Thymus (tissue), 11 donors: Measurements from ENCODE around the gene HNRNPK. TPM values are rescaled to one million over a fixed set of nuclear protein-coding genes. Genes with fewer than 3 reads are reported as not detected.

Experiments
- DNase-seq, 9 donors: peaks; one replicate each; pipeline ENCODE4 v3.0.0-alpha.2; 2013; ENCODE audit warnings: low spot score in 9 of 9, low read depth in 6 of 9, missing footprints in 1 of 9
- H3K27ac ChIP-seq, 2 donors: one replicate each; pipeline ENCODE4 v1.5.1; 2013; ENCODE audit warnings: control low read depth in 1 of 2, low read depth in 1 of 2, low read length in 1 of 2, mild to moderate bottlenecking in 1 of 2, moderate library complexity in 1 of 2
- H3K27me3 ChIP-seq, 2 donors: one replicate each; pipeline ENCODE4 v1.5.1; 2013; ENCODE audit warnings: low read length in 1 of 2; ENCODE audit not compliant: control insufficient read depth in 2 of 2, insufficient read depth in 1 of 2
- H3K36me3 ChIP-seq, 2 donors: one replicate each; pipeline ENCODE4 v1.5.1; 2013; ENCODE audit warnings: low read length in 1 of 2, mild to moderate bottlenecking in 1 of 2, moderate library complexity in 1 of 2; ENCODE audit not compliant: control insufficient read depth in 2 of 2, insufficient read depth in 2 of 2
- H3K4me1 ChIP-seq, 2 donors: one replicate each; pipeline ENCODE4 v1.5.1; 2013; ENCODE audit warnings: low read length in 2 of 2; ENCODE audit not compliant: control insufficient read depth in 2 of 2, insufficient read depth in 2 of 2
- H3K4me3 ChIP-seq, 2 donors: one replicate each; pipeline ENCODE4 v1.5.1; 2013; ENCODE audit warnings: low read length in 2 of 2, control low read depth in 1 of 2, mild to moderate bottlenecking in 1 of 2
- H3K9me3 ChIP-seq, 2 donors: one replicate each; pipeline ENCODE4 v1.5.1; 2013; ENCODE audit warnings: low read length in 1 of 2, mild to moderate bottlenecking in 1 of 2; ENCODE audit not compliant: control insufficient read depth in 2 of 2, insufficient read depth in 1 of 2
- WGBS: extraction: QIAGEN DNeasy Blood & Tissue Kit; methylation state at CpG from one replicate; pipeline ENCODE4 v1.1.7; 2013; 5-methylcytosine and 5-hydroxymethylcytosine counted together
- polyA plus RNA-seq: library from polyadenylated mRNA; stranded (reverse); fragments of 200-250 nt; gene quantifications from one replicate; pipeline ENCODE4 v1.2.3, GENCODE V29; 2013
- total RNA-seq: library from RNA; stranded (reverse); fragments of 120-200 nt; gene quantifications from one replicate; pipeline ENCODE4 v1.2.4, GENCODE V29; 2013
- donor health status: healthy.

HNRNPK gene
- total and polyA plus RNA-seq, 2 donors: 425 to 585 TPM

DNA sequence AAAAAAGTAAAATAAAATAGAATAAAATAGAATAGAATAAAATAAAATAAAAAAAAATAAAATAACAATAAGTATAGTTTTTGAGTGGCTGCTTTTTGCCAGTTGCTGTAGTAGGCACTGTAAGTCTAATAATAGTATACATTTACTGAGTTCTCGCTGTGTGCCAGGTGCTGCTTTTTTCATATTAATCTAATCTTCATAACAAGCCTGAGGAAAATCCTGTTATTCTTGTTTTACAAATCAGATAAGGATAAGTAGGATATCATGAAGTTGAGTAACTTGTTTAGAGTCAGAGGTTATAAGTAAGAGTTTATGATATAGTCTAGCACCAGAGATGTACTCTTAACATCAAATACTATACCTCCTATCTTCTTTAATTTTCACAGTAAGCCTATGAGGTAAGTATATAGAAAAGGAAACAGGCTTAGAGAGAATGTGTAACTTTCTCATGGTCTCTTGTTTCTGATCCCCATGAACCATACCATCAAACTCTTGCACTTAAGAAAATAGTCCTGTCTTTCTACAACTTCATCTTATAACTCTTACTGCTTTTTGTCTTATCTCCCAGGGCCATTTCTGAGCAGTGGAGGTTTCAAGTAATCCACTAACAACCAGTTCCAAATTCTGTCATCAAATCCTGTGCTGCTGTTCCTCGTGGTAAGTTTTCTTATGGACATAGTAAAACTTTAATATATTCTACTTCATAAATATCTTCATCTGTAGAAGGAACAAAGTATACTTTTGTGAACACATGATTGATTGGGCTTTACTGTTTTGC is 19.3 kb upstream of the HNRNPK start:
- no peak overlapping the region for H3K27ac ChIP-seq
- no peaks in the 10 kb centered on the region for H3K27me3 ChIP-seq
- H3K36me3 ChIP-seq: peaks cover 4 to 16% of the 10 kb centered on the region in 2 donors
- no peaks in the 10 kb centered on the region for H3K4me1 ChIP-seq
- DNase-seq: no peak
- no peaks in the 10 kb centered on the region for H3K9me3 ChIP-seq
- H3K4me3 ChIP-seq: no peak overlapping the region
- WGBS: 98% methylated on average over 2 of the region's 2 CpGs

- Histone ChIP-seq H3K36me3 (peaks cover 0 to 9% of the 10 kb centered on the region in 2 donors), H3K4me3 (no peak overlapping the region), H3K27ac (no peak overlapping the region), H3K9me3 (no peaks in the 10 kb centered on the region), H3K27me3 (no peaks in the 10 kb centered on the region), H3K4me1 (no peaks in the 10 kb centered on the region)
- WGBS: 98% methylated on average over 4 of the region's 4 CpGs
- DNase-seq: no peak
Measured at GRCh38 chr9:83996126-83996525, 16.1 kb upstream of the HNRNPK start.

- no peaks in the 10 kb centered on the region for H3K27me3 ChIP-seq
- H3K27ac ChIP-seq: no peak overlapping the region
- H3K9me3 ChIP-seq: no peaks in the 10 kb centered on the region
- DNase-seq: no peak
- no peak overlapping the region for H3K4me3 ChIP-seq
- peaks cover 3 to 11% of the 10 kb centered on the region in 2 donors for H3K36me3 ChIP-seq
- no peaks in the 10 kb centered on the region for H3K4me1 ChIP-seq
Measured at GRCh38 chr9:83992901-83993300, 12.9 kb upstream of the HNRNPK start.

GRCh38 chr9:83992407-83992806 is 12.4 kb upstream of the HNRNPK start:
- Histone ChIP-seq H3K36me3 (peaks cover 3 to 11% of the 10 kb centered on the region in 2 donors), H3K4me1 (no peaks in the 10 kb centered on the region), H3K27ac (no peak overlapping the region), H3K4me3 (no peak overlapping the region), H3K27me3 (no peaks in the 10 kb centered on the region), H3K9me3 (no peaks in the 10 kb centered on the region)
- 97% methylated on average over 1 of the region's 1 CpG for WGBS
- no peak for DNase-seq

- Histone ChIP-seq H3K9me3 (no peaks in the 10 kb centered on the region), H3K36me3 (peaks cover 3 to 11% of the 10 kb centered on the region in 2 donors), H3K27ac (no peak overlapping the region), H3K27me3 (no peaks in the 10 kb centered on the region), H3K4me1 (no peaks in the 10 kb centered on the region), H3K4me3 (no peak overlapping the region)
- no peak for DNase-seq
- 96% methylated on average over 1 of the region's 1 CpG for WGBS
Measured at GRCh38 chr9:83991355-83991754, 11.3 kb upstream of the HNRNPK start.

DNA sequence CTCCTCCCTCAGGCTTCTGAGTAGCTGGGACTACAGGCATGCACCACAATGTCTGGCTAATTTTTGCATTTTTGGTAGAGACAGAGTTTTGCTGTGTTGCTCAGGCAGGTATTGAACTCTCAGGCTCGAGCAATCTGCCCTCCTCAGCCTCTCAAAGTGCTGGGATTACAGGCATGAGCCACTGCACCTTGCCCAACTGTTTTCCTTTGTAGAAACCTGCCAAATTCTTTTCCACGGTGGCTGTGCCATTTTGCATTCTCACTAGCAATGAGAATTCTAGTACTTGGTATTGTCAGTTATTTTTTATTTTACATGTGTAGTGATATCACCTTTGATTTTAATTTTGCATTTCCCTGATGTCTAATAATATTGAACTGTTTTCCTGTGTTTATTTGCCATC is 8.4 kb upstream of the HNRNPK start:
- H3K27ac ChIP-seq: no peak overlapping the region
- H3K4me3 ChIP-seq: no peak overlapping the region
- DNase-seq: no peak
- no peaks in the 10 kb centered on the region for H3K27me3 ChIP-seq
- H3K4me1 ChIP-seq: no peaks in the 10 kb centered on the region
- no peaks in the 10 kb centered on the region for H3K9me3 ChIP-seq
- 96% methylated on average over 2 of the region's 2 CpGs for WGBS
- H3K36me3 ChIP-seq: peaks cover 3 to 9% of the 10 kb centered on the region in 2 donors

GRCh38 chr9:83987402-83987791 is 7.4 kb upstream of the HNRNPK start:
- no peak overlapping the region for H3K4me3 ChIP-seq
- no peak overlapping the region for H3K27ac ChIP-seq
- H3K4me1 ChIP-seq: no peaks in the 10 kb centered on the region
- 83% methylated on average over 1 of the region's 1 CpG for WGBS
- peaks cover 3 to 9% of the 10 kb centered on the region in 2 donors for H3K36me3 ChIP-seq
- H3K9me3 ChIP-seq: no peaks in the 10 kb centered on the region
- H3K27me3 ChIP-seq: no peaks in the 10 kb centered on the region
- DNase-seq: no peak

DNA sequence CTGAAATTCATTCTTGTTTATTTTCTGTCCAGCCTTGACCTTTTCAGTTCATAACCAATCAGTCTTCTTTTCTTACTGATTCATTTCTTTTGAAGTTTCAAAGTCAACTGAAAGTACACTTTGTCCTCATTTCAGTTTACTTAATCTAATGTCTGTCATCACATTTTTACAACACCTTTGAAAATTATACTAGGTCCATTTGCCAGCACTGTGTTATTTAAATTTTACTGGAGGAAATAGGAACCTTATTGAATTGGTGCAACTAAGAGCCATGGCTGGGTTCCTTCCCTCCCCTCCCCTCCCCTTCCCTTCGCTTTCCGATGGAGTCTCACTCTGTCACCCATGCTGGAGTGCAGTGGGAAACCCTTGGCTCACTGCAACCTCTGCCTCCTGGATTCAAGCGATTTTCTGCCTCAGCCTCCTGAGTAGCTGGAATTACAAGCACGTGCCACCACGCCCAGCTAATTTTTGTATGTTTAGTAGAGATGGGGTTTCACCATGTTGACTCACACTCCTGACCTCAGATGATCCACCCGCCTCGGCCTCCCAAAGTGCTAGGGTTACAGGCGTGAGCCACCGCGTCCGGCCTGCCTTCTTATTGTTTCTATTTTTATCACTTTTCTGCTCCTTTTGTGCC is 6.9 kb upstream of the HNRNPK start:
- H3K27me3 ChIP-seq: no peaks in the 10 kb centered on the region
- peaks cover 0 to 2% of the 10 kb centered on the region in 2 donors for H3K4me1 ChIP-seq
- H3K36me3 ChIP-seq: peaks cover 3 to 9% of the 10 kb centered on the region in 2 donors
- WGBS: 93% methylated on average over 11 of the region's 11 CpGs
- H3K9me3 ChIP-seq: no peaks in the 10 kb centered on the region
- DNase-seq: no peak
- no peak overlapping the region for H3K4me3 ChIP-seq
- H3K27ac ChIP-seq: no peak overlapping the region

DNA sequence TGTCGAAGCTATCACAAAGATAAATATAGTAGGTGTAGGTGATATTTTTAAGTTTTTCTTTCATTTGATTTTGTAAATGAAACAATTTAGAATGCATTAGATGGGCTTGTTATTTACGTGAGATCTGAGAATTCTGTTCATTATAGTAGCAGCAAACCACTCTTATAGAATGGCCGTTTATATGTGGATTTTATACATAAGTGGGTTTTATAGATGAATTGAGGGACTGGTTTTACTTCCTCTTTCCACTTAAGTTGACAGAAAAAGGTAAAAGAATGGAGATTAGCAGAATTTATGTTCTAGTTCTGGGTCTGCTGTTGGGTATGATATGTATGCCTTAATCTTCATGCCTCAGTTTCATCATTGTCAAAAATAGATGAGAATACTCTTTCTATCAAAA is 6.2 kb upstream of the HNRNPK start:
- WGBS: 60% methylated on average over 3 of the region's 3 CpGs
- Histone ChIP-seq H3K4me1 (peaks cover 2 to 4% of the 10 kb centered on the region in 2 donors), H3K27ac (no peak overlapping the region)

More for the DNA sequence above, 6.2 kb upstream of the HNRNPK start:
- H3K4me3 ChIP-seq: no peak overlapping the region
- no peaks in the 10 kb centered on the region for H3K9me3 ChIP-seq
- no peak for DNase-seq
- H3K36me3 ChIP-seq: peaks cover 3 to 9% of the 10 kb centered on the region in 2 donors
- H3K27me3 ChIP-seq: no peaks in the 10 kb centered on the region
